HepG2 (cell line): ENCODE measurements around the gene DNAL4. TPM values are rescaled to one million over a fixed set of nuclear protein-coding genes. Genes with fewer than 3 reads are reported as not detected.

Experiments
- EEA1 ChIP-seq: sonication (generic); formaldehyde crosslinking; IDR thresholded peaks from 2 replicates; pipeline ENCODE4 v1.5.1; 2020; ENCODE audit warnings: mild to moderate bottlenecking, missing genetic modification reagents, borderline replicate concordance
- HNF1B ChIP-seq: sonication (generic); formaldehyde crosslinking; IDR thresholded peaks from 2 replicates; pipeline ENCODE4 v1.5.1; 2020; ENCODE audit warnings: mild to moderate bottlenecking, moderate library complexity, missing genetic modification reagents
- MAFG ChIP-seq: sonication (generic); formaldehyde crosslinking; IDR thresholded peaks from 2 replicates; pipeline ENCODE4 v1.5.1; 2020; ENCODE audit warnings: mild to moderate bottlenecking, missing genetic modification reagents
- NCOA5 ChIP-seq: sonication (generic); formaldehyde crosslinking; IDR thresholded peaks from 2 replicates; pipeline ENCODE4 v1.4.0; 2020; ENCODE audit warnings: missing genetic modification reagents
- NKX3-1 ChIP-seq: sonication (generic); formaldehyde crosslinking; IDR thresholded peaks from 2 replicates; pipeline ENCODE4 v1.5.0; 2020; ENCODE audit warnings: missing genetic modification reagents
- PAX8 ChIP-seq: sonication (generic); formaldehyde crosslinking; IDR thresholded peaks from 2 replicates; pipeline ENCODE4 v1.8.0; 2022; ENCODE audit warnings: mild to moderate bottlenecking, missing genetic modification reagents, borderline replicate concordance
- PLSCR1 ChIP-seq: sonication (generic); formaldehyde crosslinking; IDR thresholded peaks from 2 replicates; pipeline ENCODE4 v1.5.0; 2020; ENCODE audit warnings: missing genetic modification reagents, mild to moderate bottlenecking, borderline replicate concordance
- SOX6 ChIP-seq, 2 experiments: fragments of 450-650 bp in 1 of 2; sonication (generic) in 1 of 2; formaldehyde crosslinking in 1 of 2; IDR thresholded peaks; 2 replicates each; pipeline versions ENCODE4 v1.4.0 to v1.6.1; 2017 to 2020; ENCODE audit warnings: antibody characterized with exemption in 1 of 2, mild to moderate bottlenecking in 1 of 2, missing genetic modification reagents in 1 of 2
- ZNF225 ChIP-seq: sonication (generic); formaldehyde crosslinking; IDR thresholded peaks from 2 replicates; pipeline ENCODE4 v1.4.0; 2020; ENCODE audit warnings: mild to moderate bottlenecking, missing genetic modification reagents
- ZNF331 ChIP-seq: sonication (generic); formaldehyde crosslinking; IDR thresholded peaks from 2 replicates; pipeline ENCODE4 v1.4.0; 2020; ENCODE audit warnings: missing genetic modification reagents
- ZNF512B ChIP-seq: sonication (generic); formaldehyde crosslinking; IDR thresholded peaks from 2 replicates; pipeline ENCODE4 v1.5.1; 2020; ENCODE audit warnings: missing genetic modification reagents, mild to moderate bottlenecking, borderline replicate concordance
- ZNF543 ChIP-seq: sonication (generic); formaldehyde crosslinking; IDR thresholded peaks from 2 replicates; pipeline ENCODE4 v1.4.0; 2020; ENCODE audit warnings: mild to moderate bottlenecking, missing genetic modification reagents
- ZNF644 ChIP-seq: IDR thresholded peaks from 2 replicates; pipeline ENCODE4 v1.6.1; 2016; ENCODE audit warnings: low read depth
- ZSCAN21 ChIP-seq: sonication (generic); formaldehyde crosslinking; IDR thresholded peaks from 2 replicates; pipeline ENCODE4 v1.8.0; 2022; ENCODE audit warnings: mild to moderate bottlenecking, missing genetic modification reagents, moderate library complexity, borderline replicate concordance
- polyA plus RNA-seq, 8 experiments: library from polyadenylated mRNA; depleted of rRNA in 3 of 8; stranded (reverse) in 7 of 8; unstranded in 1 of 8; fragments of >200 nt; fragmentation: Illumina TruSeq in 4 of 8; extraction: Trizol in 4 of 8; gene quantifications; 2 replicates each; pipeline versions ENCODE4 v1.2.1 to v1.2.3, GENCODE V29; 2011 to 2016; ENCODE audit warnings: low read depth in 4 of 8, missing spikeins in 1 of 8, mixed read lengths in 1 of 8; ENCODE audit not compliant: insufficient read depth in 1 of 8
- total RNA-seq, 5 experiments: library from RNA; depleted of rRNA; stranded (reverse); fragments of >200 nt; fragmentation: Illumina TruSeq; extraction: Trizol; gene quantifications; 2 replicates each; pipeline ENCODE4 v1.2.3, GENCODE V29; 2016; ENCODE audit warnings: low read depth in 1 of 5
- TF ChIP-seq, protein P1 (sequence below): sonication (generic); formaldehyde crosslinking; IDR thresholded peaks from 2 replicates; pipeline ENCODE4 v1.4.0; 2020; ENCODE audit warnings: mild to moderate bottlenecking, missing genetic modification reagents
- TF ChIP-seq, protein P2 (sequence below): sonication (generic); formaldehyde crosslinking; conservative IDR thresholded peaks from 2 replicates; pipeline ENCODE4 v1.8.0; 2022; ENCODE audit warnings: mild to moderate bottlenecking, moderate library complexity, missing genetic modification reagents
- TF ChIP-seq, protein P3 (sequence below): sonication (generic); formaldehyde crosslinking; IDR thresholded peaks from 2 replicates; pipeline ENCODE4 v1.5.0; 2020; ENCODE audit warnings: missing genetic modification reagents

DNAL4 gene
- total and polyA plus RNA-seq, 2 of the 13 experiments (the other 11 are each of a cell fraction or from before 2014, with no cell fraction given), result 8.0 to 10.7 TPM

DNA sequence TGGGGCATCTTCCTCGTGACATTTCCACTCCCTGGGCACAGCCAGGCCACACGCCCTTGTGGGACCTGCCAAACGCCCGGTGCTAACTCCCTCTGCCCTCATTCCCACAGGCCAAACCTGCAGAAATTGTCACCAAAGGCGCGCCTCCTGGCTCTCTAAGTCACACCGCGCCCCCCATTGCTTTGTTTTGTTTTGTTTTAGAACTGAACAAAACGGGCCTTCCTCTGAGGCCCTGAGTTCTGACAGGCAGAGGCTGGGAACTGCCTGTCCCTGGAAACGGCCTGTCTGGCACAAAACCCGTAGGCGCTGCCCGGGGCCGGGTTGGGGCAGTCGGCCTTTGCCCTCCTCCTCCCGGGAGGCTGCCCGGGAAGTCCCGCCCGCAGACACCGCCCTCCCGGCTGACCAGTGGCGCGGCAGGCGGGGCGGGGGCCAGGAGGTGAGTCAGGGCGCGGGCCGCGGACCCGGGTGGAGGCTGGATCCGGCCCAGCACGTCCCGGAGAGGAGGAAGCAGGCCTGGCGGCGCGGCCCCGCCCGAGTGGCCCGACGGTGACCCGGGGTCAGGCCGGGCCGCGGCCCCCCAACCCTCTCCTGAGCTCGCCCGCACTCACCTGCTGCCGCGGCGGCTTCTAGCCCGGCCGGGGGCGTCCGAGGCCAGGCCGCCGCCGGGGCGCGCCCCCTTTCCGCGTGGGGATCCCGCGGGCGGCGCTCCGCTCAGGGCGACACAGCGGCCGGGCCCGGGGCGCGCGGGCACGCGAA lies 38.6 kb downstream of the DNAL4 start (continued):
- TF ChIP-seq ZNF512B (CRISPR knock-in tag) (no peak), PLSCR1 (no peak), NCOA5 (CRISPR knock-in tag) (no peak), ZSCAN21 (CRISPR knock-in tag) (peak; percentile 63; the same call in 1 of the 2 replicates), EEA1 (CRISPR knock-in tag) (0 out of 2 replicates have a peak, but pooled peaks have one; percentile 63), ZNF644 (CRISPR knock-in tag) (no peak), PAX8 (CRISPR knock-in tag) (no peak), NKX3-1 (CRISPR knock-in tag) (no peak), SOX6 (IDR thresholded peaks at IDR 0.05) (no peak), SOX6 (CRISPR knock-in tag; IDR thresholded peaks at IDR 0.05) (peak; percentile 55; the same call in 1 of the 2 replicates), ZNF543 (CRISPR knock-in tag) (no peak), ZNF331 (CRISPR knock-in tag) (peak; percentile 58), MAFG (CRISPR knock-in tag) (no peak), HNF1B (peak; percentile 78), ZNF225 (CRISPR knock-in tag) (peak; percentile 58; the same call in 1 of the 2 replicates)
- TF ChIP-seq, protein P1, sequence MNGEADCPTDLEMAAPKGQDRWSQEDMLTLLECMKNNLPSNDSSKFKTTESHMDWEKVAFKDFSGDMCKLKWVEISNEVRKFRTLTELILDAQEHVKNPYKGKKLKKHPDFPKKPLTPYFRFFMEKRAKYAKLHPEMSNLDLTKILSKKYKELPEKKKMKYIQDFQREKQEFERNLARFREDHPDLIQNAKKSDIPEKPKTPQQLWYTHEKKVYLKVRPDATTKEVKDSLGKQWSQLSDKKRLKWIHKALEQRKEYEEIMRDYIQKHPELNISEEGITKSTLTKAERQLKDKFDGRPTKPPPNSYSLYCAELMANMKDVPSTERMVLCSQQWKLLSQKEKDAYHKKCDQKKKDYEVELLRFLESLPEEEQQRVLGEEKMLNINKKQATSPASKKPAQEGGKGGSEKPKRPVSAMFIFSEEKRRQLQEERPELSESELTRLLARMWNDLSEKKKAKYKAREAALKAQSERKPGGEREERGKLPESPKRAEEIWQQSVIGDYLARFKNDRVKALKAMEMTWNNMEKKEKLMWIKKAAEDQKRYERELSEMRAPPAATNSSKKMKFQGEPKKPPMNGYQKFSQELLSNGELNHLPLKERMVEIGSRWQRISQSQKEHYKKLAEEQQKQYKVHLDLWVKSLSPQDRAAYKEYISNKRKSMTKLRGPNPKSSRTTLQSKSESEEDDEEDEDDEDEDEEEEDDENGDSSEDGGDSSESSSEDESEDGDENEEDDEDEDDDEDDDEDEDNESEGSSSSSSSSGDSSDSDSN (CRISPR knock-in tag), result peak; percentile 88
- TF ChIP-seq, protein P2, sequence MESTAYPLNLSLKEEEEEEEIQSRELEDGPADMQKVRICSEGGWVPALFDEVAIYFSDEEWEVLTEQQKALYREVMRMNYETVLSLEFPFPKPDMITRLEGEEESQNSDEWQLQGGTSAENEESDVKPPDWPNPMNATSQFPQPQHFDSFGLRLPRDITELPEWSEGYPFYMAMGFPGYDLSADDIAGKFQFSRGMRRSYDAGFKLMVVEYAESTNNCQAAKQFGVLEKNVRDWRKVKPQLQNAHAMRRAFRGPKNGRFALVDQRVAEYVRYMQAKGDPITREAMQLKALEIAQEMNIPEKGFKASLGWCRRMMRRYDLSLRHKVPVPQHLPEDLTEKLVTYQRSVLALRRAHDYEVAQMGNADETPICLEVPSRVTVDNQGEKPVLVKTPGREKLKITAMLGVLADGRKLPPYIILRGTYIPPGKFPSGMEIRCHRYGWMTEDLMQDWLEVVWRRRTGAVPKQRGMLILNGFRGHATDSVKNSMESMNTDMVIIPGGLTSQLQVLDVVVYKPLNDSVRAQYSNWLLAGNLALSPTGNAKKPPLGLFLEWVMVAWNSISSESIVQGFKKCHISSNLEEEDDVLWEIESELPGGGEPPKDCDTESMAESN, result 0 out of 2 replicates have a peak, but pooled peaks have one; percentile 41
- TF ChIP-seq, protein P3, sequence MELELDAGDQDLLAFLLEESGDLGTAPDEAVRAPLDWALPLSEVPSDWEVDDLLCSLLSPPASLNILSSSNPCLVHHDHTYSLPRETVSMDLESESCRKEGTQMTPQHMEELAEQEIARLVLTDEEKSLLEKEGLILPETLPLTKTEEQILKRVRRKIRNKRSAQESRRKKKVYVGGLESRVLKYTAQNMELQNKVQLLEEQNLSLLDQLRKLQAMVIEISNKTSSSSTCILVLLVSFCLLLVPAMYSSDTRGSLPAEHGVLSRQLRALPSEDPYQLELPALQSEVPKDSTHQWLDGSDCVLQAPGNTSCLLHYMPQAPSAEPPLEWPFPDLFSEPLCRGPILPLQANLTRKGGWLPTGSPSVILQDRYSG, result no peak
